Activated CD8-positive, alpha-beta memory T cell treated with anti-CD3 and anti-CD28 coated beads, Interleukin-2, amount 10 ng/mL, durations not matched to agents 7 days and 5 days (primary cell): ENCODE measurements around the gene FRMD4A. TPM values are rescaled to one million over a fixed set of nuclear protein-coding genes. Genes with fewer than 3 reads are reported as not detected.

Source experiments
- ATAC-seq: fragments of 150-1000 bp; cut with Tn5 transposase; one replicate; pipeline ENCODE4 v1.10.0; 2021; ENCODE audit warnings: moderate library complexity
- CTCF ChIA-PET: fragments of 350-600 bp; sonication (Branson Sonifier 250); formaldehyde crosslinking; loops from one replicate; lab custom pipeline; 2021; ENCODE audit warnings: antibody characterized with exemption; lab: Charles Lee
- DNase-seq: peaks from one replicate; pipeline ENCODE4 v3.0.0-alpha.2; 2020
- H3K27ac Mint-ChIP-seq: one replicate; pipeline ENCODE4 v1.8.0; 2021; ENCODE audit warnings: mild to moderate bottlenecking, mixed read lengths
- H3K27me3 Mint-ChIP-seq: one replicate; pipeline ENCODE4 v1.8.0; 2021; ENCODE audit warnings: mixed read lengths
- H3K36me3 Mint-ChIP-seq: one replicate; pipeline ENCODE4 v1.8.0; 2021; ENCODE audit warnings: mild to moderate bottlenecking, mixed read lengths
- H3K4me1 Mint-ChIP-seq: one replicate; pipeline ENCODE4 v1.8.0; 2021; ENCODE audit warnings: mixed read lengths
- H3K4me3 Mint-ChIP-seq: one replicate; pipeline ENCODE4 v1.8.0; 2021; ENCODE audit warnings: mild to moderate bottlenecking, moderate library complexity, mixed read lengths
- H3K9me3 Mint-ChIP-seq: one replicate; pipeline ENCODE4 v1.8.0; 2022; ENCODE audit warnings: low read depth, mixed read lengths
- total RNA-seq, 2 experiments: library from RNA; stranded (reverse); gene quantifications; one replicate each; pipeline ENCODE4 v1.2.3, GENCODE V29; 2021

The FRMD4A gene
- total RNA-seq, 2 experiments from 2014 or later = 0.09 to 1.2 TPM

- H3K36me3 Mint-ChIP-seq = peaks cover 2% of the 10 kb centered on the region
- CTCF ChIA-PET = no interaction called here
- H3K27ac Mint-ChIP-seq = no peak overlapping the region
- no peaks in the 10 kb centered on the region for H3K4me1 Mint-ChIP-seq
- no peak for DNase-seq
- no peak overlapping the region for H3K4me3 Mint-ChIP-seq
- no peaks in the 10 kb centered on the region for H3K9me3 Mint-ChIP-seq
- no peaks in the 10 kb centered on the region for H3K27me3 Mint-ChIP-seq
- ATAC-seq = no peak
These were observed 732.8 kb downstream of the FRMD4A start for GRCh38 chr10:13597909-13598308.

- Mint-ChIP-seq H3K4me3 (no peak overlapping the region), H3K27ac (no peak overlapping the region), H3K4me1 (no peaks in the 10 kb centered on the region), H3K36me3 (peaks cover 2% of the 10 kb centered on the region), H3K9me3 (no peaks in the 10 kb centered on the region), H3K27me3 (no peaks in the 10 kb centered on the region)
- ATAC-seq (no peak), DNase-seq (no peak)
- CTCF ChIA-PET = no interaction called here
These were observed 736.1 kb downstream of the FRMD4A start for GRCh38 chr10:13594641-13595040.
